ENCODE data around the gene BICDL1.

Gene BICDL1

GRCh38 chr12:120049426-120049825 lies 60.4 kb downstream of the BICDL1 start:
- CTCF ChIA-PET = no interaction called here
- H3K27ac ChIP-seq (ENCODE audit: extremely low read depth, low read depth, low read length) = no peak overlapping the region
- POLR2A ChIA-PET = no interaction called here
- no peaks in the 10 kb centered on the region for H3K9me3 ChIP-seq (ENCODE audit: control insufficient read depth, insufficient read depth, low read depth, low read length)
- TF ChIP-seq ZNF514 (tag by site-specific recombination; IDR thresholded peaks at IDR 0.05) = no peak
- no peak for TF ChIP-seq SALL2 (tag by site-specific recombination; IDR thresholded peaks at IDR 0.05; ENCODE audit: borderline replicate concordance)
- TF ChIP-seq ZNF175 (tag by site-specific recombination; IDR thresholded peaks at IDR 0.05) = no peak
- peak; percentile 94 for TF ChIP-seq ZNF558 (tag by site-specific recombination; IDR thresholded peaks at IDR 0.05)
- H3K4me1 ChIP-seq (ENCODE audit: control insufficient read depth, insufficient read depth, low read length) = no peaks in the 10 kb centered on the region
- H3K4me3 ChIP-seq (ENCODE audit: low read depth, low read length) = no peak overlapping the region
- no peaks in the 10 kb centered on the region for H3K36me3 ChIP-seq (ENCODE audit: control insufficient read depth in 2 of 2, insufficient read depth in 1 of 2, low read length in 2 of 2)

GRCh38 chr12:120051535-120051934 lies 62.5 kb downstream of the BICDL1 start:
- Histone ChIP-seq H3K27ac (ENCODE audit: extremely low read depth, low read depth, low read length) (no peak overlapping the region), H3K36me3 (ENCODE audit: control insufficient read depth in 2 of 2, insufficient read depth in 1 of 2, low read length in 2 of 2) (no peaks in the 10 kb centered on the region), H3K4me1 (ENCODE audit: control insufficient read depth, insufficient read depth, low read length) (no peaks in the 10 kb centered on the region), H3K9me3 (ENCODE audit: control insufficient read depth, insufficient read depth, low read depth, low read length) (no peaks in the 10 kb centered on the region), H3K4me3 (ENCODE audit: low read depth, low read length) (no peak overlapping the region)
- TF ChIP-seq ZNF529 (tag by site-specific recombination; IDR thresholded peaks at IDR 0.05; ENCODE audit: insufficient replicate concordance) = peak; percentile 100
- no peak for TF ChIP-seq ZNF211 (tag by site-specific recombination; IDR thresholded peaks at IDR 0.05; ENCODE audit: low read depth)
- CTCF ChIA-PET = interaction anchor here (0.6 kb wide), 1 partner anchor 9 kb away, joined by 3 read pairs; no protein-coding TSS in a partner anchor
- POLR2A ChIA-PET = no interaction called here

- no peak overlapping the region for H3K27ac ChIP-seq (ENCODE audit: extremely low read depth, low read depth, low read length)
- H3K4me3 ChIP-seq (ENCODE audit: low read depth, low read length) = no peak overlapping the region
- H3K36me3 ChIP-seq (ENCODE audit: control insufficient read depth in 2 of 2, insufficient read depth in 1 of 2, low read length in 2 of 2) = no peaks in the 10 kb centered on the region
- H3K9me3 ChIP-seq (ENCODE audit: control insufficient read depth, insufficient read depth, low read depth, low read length) = no peaks in the 10 kb centered on the region
- ChIA-PET POLR2A (no interaction called here), CTCF (interaction anchor here (0.9 kb wide), 1 partner anchor 11 kb away, joined by 3 read pairs; no protein-coding TSS in a partner anchor)
- no peaks in the 10 kb centered on the region for H3K4me1 ChIP-seq (ENCODE audit: control insufficient read depth, insufficient read depth, low read length)
- TF ChIP-seq SP3 (tag by site-specific recombination; IDR thresholded peaks at IDR 0.05) = no peak
- no peak for TF ChIP-seq ZNF791 (tag by site-specific recombination; IDR thresholded peaks at IDR 0.05)
- TF ChIP-seq BCL11A (tag by site-specific recombination; IDR thresholded peaks at IDR 0.05; ENCODE audit: low read depth) = no peak
- no peak for TF ChIP-seq ZNF311 (tag by site-specific recombination; IDR thresholded peaks at IDR 0.05; ENCODE audit: borderline replicate concordance)
- no peak for TF ChIP-seq ZNF433 (tag by site-specific recombination; IDR thresholded peaks at IDR 0.05; ENCODE audit: low read depth)
Measured at GRCh38 chr12:120054293-120054692, 65.3 kb downstream of the BICDL1 start.

- POLR2A ChIA-PET = no interaction called here
- TF ChIP-seq KLF10 (tag by site-specific recombination; IDR thresholded peaks at IDR 0.05) = no peak
- no peak for TF ChIP-seq ZBTB17 (tag by site-specific recombination; IDR thresholded peaks at IDR 0.05)
- no peak for TF ChIP-seq REPIN1 (tag by site-specific recombination; IDR thresholded peaks at IDR 0.05; ENCODE audit: low read depth)
- TF ChIP-seq ZNF624 (tag by site-specific recombination; IDR thresholded peaks at IDR 0.05) = no peak
- TF ChIP-seq PRDM6 (tag by site-specific recombination; IDR thresholded peaks at IDR 0.05) = peak; percentile 21; the same call in 1 of the 2 replicates
- CTCF ChIA-PET = interaction anchor here (0.5 kb wide), 1 partner anchor 1099 kb away, joined by 3 read pairs; no protein-coding TSS in a partner anchor
- Histone ChIP-seq H3K4me1 (ENCODE audit: control insufficient read depth, insufficient read depth, low read length) (no peaks in the 10 kb centered on the region), H3K4me3 (ENCODE audit: low read depth, low read length) (no peak overlapping the region), H3K27ac (ENCODE audit: extremely low read depth, low read depth, low read length) (no peak overlapping the region), H3K9me3 (ENCODE audit: control insufficient read depth, insufficient read depth, low read depth, low read length) (no peaks in the 10 kb centered on the region), H3K36me3 (ENCODE audit: control insufficient read depth in 2 of 2, insufficient read depth in 1 of 2, low read length in 2 of 2) (no peaks in the 10 kb centered on the region)
Measured at GRCh38 chr12:120055231-120056000, 66.4 kb downstream of the BICDL1 start.
